NCI-H69 (cell line): ENCODE measurements around the gene EPC1.
"Not testable (repeated sequence)": the region's sequence is repeated elsewhere in the genome, so short reads cannot be mapped to it uniquely, and the experiment has no call there.

Experiments used
- DNase-seq: peaks from one replicate; lab custom pipeline; 2025; lab: John Stamatoyannopoulos, UW

The EPC1 gene

DNA sequence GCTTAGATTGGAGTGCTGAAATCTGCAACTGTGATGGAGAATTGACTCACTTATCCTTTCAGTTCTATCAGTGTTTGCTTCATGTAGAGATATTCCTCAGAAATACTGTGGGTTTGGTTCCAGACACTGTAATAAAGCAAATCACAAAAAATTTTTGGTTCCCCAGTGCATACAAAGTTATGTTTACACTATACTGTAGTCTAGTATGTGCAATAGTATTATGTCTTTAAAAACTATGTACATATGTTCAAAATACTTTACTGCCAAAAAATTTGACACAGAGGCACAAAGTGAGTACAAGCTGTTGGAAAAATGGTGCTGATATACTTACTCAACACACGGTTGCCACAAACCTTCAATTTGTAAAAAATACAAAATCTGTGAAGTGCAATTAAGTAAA, 112.5 kb downstream of the EPC1 start:
- DNase-seq: no peak

- not testable (repeated sequence) for DNase-seq
Observed at GRCh38 chr10:32233375-32233774, 113.6 kb downstream of the EPC1 start.

GRCh38 chr10:32232378-32232777, 114.6 kb downstream of the EPC1 start:
- peak; percentile 82 for DNase-seq

DNA sequence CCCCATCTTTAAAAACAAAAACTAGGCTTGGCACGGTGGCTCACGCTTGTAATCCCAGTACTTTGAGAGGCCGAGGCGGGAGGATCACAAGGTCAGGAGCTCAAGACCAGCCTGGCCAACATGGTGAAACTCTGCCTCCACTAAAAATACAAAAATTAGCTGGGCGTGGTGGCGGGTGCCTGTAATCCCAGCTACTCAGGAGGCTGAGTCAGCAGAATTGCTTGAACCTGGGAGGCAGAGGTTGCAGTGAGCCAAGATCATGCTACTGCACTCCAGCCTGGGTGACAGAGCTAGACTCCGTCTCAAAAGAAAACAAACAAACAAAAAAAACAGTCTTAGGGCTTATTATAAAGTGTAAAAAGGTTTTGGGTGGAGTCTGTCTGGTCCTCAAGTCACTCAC, 117.2 kb downstream of the EPC1 start:
- DNase-seq: not testable (repeated sequence)

GRCh38 chr10:32229170-32229569, 117.8 kb downstream of the EPC1 start:
- no peak for DNase-seq

DNA sequence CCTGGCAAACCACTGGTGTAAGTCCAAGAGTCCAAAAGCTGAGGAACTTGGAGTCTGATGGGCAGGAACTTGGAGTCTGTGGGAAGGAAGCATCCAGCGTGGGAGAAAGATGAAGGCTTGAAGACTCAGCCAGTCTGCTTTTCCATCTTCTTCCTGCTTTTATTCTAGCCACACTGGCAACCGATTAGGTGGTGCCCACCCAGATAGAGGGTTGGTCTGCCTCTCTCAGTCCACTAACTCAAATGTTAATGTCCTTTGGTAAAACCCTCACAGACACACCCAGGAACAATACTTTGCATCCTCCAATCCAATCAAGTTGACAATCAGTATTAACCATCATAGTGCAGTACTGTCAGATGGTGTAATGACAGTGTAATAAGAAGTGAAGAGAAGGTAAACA, 119.2 kb downstream of the EPC1 start:
- no peak for DNase-seq

DNA sequence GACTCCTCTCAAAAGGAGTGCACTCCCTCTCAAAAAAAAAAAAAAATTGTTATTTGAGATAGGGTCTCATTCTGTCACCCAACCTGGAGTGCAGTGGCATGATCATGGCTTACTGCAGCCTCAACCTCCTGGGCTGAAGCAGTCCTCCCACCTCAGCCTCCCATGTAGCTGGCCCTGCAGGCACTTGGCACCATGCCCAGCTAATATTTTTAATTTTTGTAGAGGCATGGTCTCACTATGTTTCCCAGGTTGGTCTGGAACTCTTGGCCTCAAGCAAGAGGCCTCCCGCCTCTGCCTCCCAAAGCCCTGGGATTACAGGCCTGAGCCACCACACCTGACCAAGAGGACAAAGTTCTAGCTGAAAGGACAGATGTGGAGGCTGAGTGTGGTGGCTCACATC, 120.3 kb downstream of the EPC1 start:
- DNase-seq: no peak

DNA sequence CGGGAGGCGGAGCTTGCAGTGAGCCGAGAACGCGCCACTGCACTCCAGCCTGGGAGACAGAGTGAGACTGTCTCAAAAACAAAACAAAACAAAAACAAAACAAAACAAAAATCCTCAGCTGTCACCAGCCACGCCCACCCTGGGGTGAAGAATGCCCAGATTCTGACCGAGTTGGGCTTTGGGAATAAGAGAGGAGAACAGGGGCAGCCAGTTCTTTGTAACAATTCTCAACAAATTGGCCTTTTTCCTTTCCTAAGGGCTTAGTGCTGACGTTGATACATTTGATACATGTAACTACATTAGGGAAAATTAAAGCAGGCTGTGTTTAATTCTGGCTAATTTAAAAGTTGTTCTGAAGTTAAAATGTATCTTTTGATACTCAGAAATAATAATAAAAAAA, 121.0 kb downstream of the EPC1 start:
- no peak for DNase-seq

GRCh38 chr10:32222376-32222775, 124.6 kb downstream of the EPC1 start:
- peak; percentile 61 for DNase-seq

GRCh38 chr10:32219156-32219555, 127.8 kb downstream of the EPC1 start:
- not testable (repeated sequence) for DNase-seq

- not testable (repeated sequence) for DNase-seq
Observed at GRCh38 chr10:32218206-32219044, 128.5 kb downstream of the EPC1 start.
